ENCODE results near the gene ADAMTS2.

Gene ADAMTS2

DNA sequence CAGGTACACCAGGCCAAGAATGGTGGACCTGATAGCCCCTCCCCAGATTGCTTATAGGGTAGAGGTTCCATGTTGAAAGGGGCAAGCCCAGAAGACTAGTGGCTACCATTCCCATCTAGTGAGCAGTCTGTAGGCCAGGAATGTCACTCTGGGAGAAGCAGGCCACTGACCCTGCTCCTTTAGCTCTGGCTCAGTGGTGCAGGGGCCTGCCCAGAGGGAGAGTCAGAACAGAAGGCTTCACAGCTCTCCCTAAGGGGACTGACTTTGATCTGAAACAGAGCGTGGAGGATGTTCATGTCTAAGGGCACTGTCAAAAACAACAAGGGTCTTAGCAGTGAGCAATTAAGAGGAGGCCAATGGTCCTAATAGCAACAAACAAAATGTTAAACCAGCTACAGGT, 203.4 kb downstream of the ADAMTS2 start:
- POLR2A ChIA-PET, result interaction anchor here (0.6 kb wide), 1 partner anchor 364 kb away, joined by 4 read pairs; no protein-coding TSS in a partner anchor
- CTCF ChIA-PET, result no interaction called here
- DNase-seq (ENCODE audit: extremely low spot score), result no peak
- TF ChIP-seq, protein P1, sequence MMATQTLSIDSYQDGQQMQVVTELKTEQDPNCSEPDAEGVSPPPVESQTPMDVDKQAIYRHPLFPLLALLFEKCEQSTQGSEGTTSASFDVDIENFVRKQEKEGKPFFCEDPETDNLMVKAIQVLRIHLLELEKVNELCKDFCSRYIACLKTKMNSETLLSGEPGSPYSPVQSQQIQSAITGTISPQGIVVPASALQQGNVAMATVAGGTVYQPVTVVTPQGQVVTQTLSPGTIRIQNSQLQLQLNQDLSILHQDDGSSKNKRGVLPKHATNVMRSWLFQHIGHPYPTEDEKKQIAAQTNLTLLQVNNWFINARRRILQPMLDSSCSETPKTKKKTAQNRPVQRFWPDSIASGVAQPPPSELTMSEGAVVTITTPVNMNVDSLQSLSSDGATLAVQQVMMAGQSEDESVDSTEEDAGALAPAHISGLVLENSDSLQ (IDR thresholded peaks at IDR 0.05), result no peak
- TF ChIP-seq ZNF384 (IDR thresholded peaks at IDR 0.05) (no peak), LEF1 (IDR thresholded peaks at IDR 0.05; ENCODE audit: borderline replicate concordance) (no peak), BHLHE40 (IDR thresholded peaks at IDR 0.05; ENCODE audit: borderline replicate concordance) (no peak), FOXM1 (IDR thresholded peaks at IDR 0.05; ENCODE audit: borderline replicate concordance) (no peak), ELF4 (IDR thresholded peaks at IDR 0.05) (no peak), FOXK2 (IDR thresholded peaks at IDR 0.05) (no peak)

DNA sequence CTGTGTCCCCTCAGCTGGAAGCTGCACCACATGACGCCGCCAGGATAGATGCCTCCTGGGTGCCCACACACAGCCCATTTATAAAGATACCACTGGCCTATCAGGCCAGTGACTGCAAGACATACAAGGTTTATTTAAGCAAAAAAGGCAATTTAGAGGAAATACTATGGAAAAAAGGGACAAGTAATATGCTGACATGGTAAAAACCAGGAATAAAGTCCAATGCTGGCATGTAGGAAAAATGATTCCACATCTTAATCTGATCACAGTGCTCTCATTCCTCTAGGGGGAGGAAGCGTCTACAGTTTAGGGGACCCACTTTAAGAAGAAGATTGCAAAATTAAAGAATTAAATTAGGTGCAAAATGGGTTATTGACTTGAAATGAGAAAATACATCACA, 205.0 kb downstream of the ADAMTS2 start:
- CTCF ChIA-PET, result no interaction called here
- no peak for TF ChIP-seq FOXK2 (IDR thresholded peaks at IDR 0.05)
- no peak for TF ChIP-seq TARDBP (IDR thresholded peaks at IDR 0.05)
- no peak for TF ChIP-seq FOXM1 (IDR thresholded peaks at IDR 0.05; ENCODE audit: borderline replicate concordance)
- no peak for TF ChIP-seq CTBP1 (IDR thresholded peaks at IDR 0.05; ENCODE audit: borderline replicate concordance)
- TF ChIP-seq NFRKB (IDR thresholded peaks at IDR 0.05), result no peak
- TF ChIP-seq SUZ12 (IDR thresholded peaks at IDR 0.05), result no peak
- TF ChIP-seq, protein P1 (IDR thresholded peaks at IDR 0.05), result no peak
- no peak for TF ChIP-seq ZNF384 (IDR thresholded peaks at IDR 0.05)
- TF ChIP-seq ARNT (IDR thresholded peaks at IDR 0.05), result no peak
- no peak for TF ChIP-seq FOXA1 (IDR thresholded peaks at IDR 0.05)
- no peak for TF ChIP-seq SP1 (IDR thresholded peaks at IDR 0.05)
- TF ChIP-seq LEF1 (IDR thresholded peaks at IDR 0.05; ENCODE audit: borderline replicate concordance), result no peak
- TF ChIP-seq ELF4 (IDR thresholded peaks at IDR 0.05), result no peak
- no peak for DNase-seq (ENCODE audit: extremely low spot score)
- POLR2A ChIA-PET, result no interaction called here

DNA sequence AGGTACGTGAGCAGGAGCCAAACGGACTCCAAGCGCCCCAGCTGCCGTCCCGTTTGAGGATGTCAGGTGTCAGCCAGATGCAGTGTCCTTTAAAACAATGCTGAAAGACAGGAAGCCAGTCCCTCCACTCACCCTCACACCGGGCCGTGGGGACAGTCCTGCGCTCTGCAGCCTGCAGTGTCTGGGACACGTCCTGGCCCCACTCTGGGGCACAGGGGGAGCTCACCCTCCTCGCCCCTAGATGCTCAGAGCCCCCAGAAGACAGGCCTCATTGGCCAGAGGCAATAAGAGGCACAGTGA, 205.4 kb downstream of the ADAMTS2 start:
- TF ChIP-seq SUZ12 (IDR thresholded peaks at IDR 0.05), result no peak
- TF ChIP-seq TARDBP (IDR thresholded peaks at IDR 0.05), result no peak
- TF ChIP-seq FOXA1 (IDR thresholded peaks at IDR 0.05), result no peak
- TF ChIP-seq ZNF384 (IDR thresholded peaks at IDR 0.05), result no peak
- no peak for TF ChIP-seq L3MBTL2 (conservative IDR thresholded peaks at IDR 0.05)
- no peak for TF ChIP-seq HDGF (IDR thresholded peaks at IDR 0.05; ENCODE audit: borderline replicate concordance)
- TF ChIP-seq ARNT (IDR thresholded peaks at IDR 0.05), result no peak
- no peak for TF ChIP-seq LEF1 (IDR thresholded peaks at IDR 0.05; ENCODE audit: borderline replicate concordance)
- TF ChIP-seq FOXK2 (IDR thresholded peaks at IDR 0.05), result no peak
- TF ChIP-seq ELF4 (IDR thresholded peaks at IDR 0.05), result no peak
- no peak for TF ChIP-seq BHLHE40 (IDR thresholded peaks at IDR 0.05; ENCODE audit: borderline replicate concordance)
- TF ChIP-seq SP1 (IDR thresholded peaks at IDR 0.05), result no peak
- TF ChIP-seq, protein P1 (IDR thresholded peaks at IDR 0.05), result no peak
- ChIA-PET CTCF (no interaction called here), POLR2A (no interaction called here)
- DNase-seq (ENCODE audit: extremely low spot score), result no peak

DNA sequence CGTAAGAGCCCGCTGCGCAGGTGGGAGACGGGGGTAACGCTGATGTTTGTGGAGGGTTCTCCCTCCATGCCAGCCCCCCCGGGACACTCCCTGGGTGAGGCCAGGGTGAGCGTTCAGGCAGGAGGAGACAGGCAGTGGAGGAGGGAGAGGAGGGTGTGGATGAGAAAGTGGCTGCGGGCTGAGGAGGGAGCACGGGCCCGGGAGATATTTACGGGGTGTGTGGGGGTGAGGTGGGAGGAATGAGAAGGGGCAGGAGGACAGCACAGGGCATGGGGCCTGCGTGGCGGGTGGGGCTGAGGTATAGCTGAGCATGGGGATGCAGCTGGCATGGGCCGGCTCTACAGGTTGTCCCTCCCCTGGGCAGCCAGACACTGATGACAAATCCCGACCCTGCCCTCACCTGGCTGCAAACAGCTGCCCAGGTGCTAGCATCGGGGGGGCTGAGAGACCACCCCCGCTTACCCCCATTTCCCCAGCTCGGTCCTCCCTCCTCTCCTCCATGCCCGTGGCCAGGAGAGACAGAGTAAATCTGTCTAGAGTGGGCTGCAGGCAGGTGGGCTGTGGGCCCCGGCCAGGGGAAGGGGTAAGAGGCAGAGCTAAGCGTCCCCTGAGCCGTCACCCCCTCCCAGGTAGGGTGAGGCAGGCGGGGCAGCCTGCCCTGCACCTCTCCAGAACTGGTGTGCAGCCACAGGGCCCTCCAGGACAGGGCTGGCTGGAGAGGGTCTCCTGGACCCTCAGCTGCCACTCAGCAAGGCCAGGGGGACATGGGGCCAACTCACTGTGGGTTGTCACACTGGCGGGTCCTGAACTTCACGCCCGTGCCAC, 205.9 kb downstream of the ADAMTS2 start:
- ChIA-PET POLR2A (no interaction called here), CTCF (interaction anchor here (0.6 kb wide), 1 partner anchor 103 kb away, joined by 3 read pairs; no protein-coding TSS in a partner anchor)
- no peak for DNase-seq (ENCODE audit: extremely low spot score)
- TF ChIP-seq ARNT (IDR thresholded peaks at IDR 0.05) (no peak), FOXA1 (IDR thresholded peaks at IDR 0.05) (no peak), SUZ12 (IDR thresholded peaks at IDR 0.05) (no peak), TARDBP (IDR thresholded peaks at IDR 0.05) (no peak), BHLHE40 (IDR thresholded peaks at IDR 0.05; ENCODE audit: borderline replicate concordance) (no peak), ELF4 (IDR thresholded peaks at IDR 0.05) (no peak), FOXK2 (IDR thresholded peaks at IDR 0.05) (no peak), ZNF384 (IDR thresholded peaks at IDR 0.05) (no peak), HDGF (IDR thresholded peaks at IDR 0.05; ENCODE audit: borderline replicate concordance) (no peak), FOXM1 (IDR thresholded peaks at IDR 0.05; ENCODE audit: borderline replicate concordance) (no peak), LEF1 (IDR thresholded peaks at IDR 0.05; ENCODE audit: borderline replicate concordance) (no peak), L3MBTL2 (conservative IDR thresholded peaks at IDR 0.05) (no peak), NFRKB (IDR thresholded peaks at IDR 0.05) (no peak), SP1 (IDR thresholded peaks at IDR 0.05) (no peak), CTBP1 (IDR thresholded peaks at IDR 0.05; ENCODE audit: borderline replicate concordance) (no peak)
- TF ChIP-seq, protein P1 (IDR thresholded peaks at IDR 0.05), result no peak

DNA sequence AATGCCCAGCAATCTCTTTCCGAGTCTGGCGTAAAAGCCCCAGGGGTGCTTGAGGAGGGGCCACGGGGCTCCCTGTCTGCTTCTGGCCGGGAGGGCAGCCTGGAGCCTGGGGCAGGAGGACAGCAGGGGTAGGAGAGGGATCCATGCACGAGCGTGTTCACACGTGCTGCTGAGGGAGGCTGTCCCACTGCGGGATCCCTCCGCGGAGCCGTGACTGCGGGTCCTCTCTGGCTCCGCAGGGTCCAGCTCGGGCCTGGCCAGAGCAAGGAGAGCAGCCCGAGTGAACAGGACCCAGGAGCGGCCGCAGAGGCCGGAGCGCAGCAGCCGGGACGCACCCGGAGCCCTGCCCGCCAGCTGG, 206.7 kb downstream of the ADAMTS2 start:
- ChIA-PET CTCF (no interaction called here), POLR2A (no interaction called here)
- DNase-seq (ENCODE audit: extremely low spot score), result no peak
- TF ChIP-seq ELF4 (IDR thresholded peaks at IDR 0.05) (no peak), SUZ12 (IDR thresholded peaks at IDR 0.05) (no peak), HDGF (IDR thresholded peaks at IDR 0.05; ENCODE audit: borderline replicate concordance) (no peak), CTBP1 (IDR thresholded peaks at IDR 0.05; ENCODE audit: borderline replicate concordance) (no peak), FOXM1 (IDR thresholded peaks at IDR 0.05; ENCODE audit: borderline replicate concordance) (no peak), ARNT (IDR thresholded peaks at IDR 0.05) (no peak), NFRKB (IDR thresholded peaks at IDR 0.05) (no peak), TARDBP (IDR thresholded peaks at IDR 0.05) (no peak), ZNF384 (IDR thresholded peaks at IDR 0.05) (no peak), LEF1 (IDR thresholded peaks at IDR 0.05; ENCODE audit: borderline replicate concordance) (no peak), FOXK2 (IDR thresholded peaks at IDR 0.05) (no peak), BHLHE40 (IDR thresholded peaks at IDR 0.05; ENCODE audit: borderline replicate concordance) (no peak), FOXA1 (IDR thresholded peaks at IDR 0.05) (no peak), L3MBTL2 (conservative IDR thresholded peaks at IDR 0.05) (no peak), SP1 (IDR thresholded peaks at IDR 0.05) (no peak)
- TF ChIP-seq, protein P1 (IDR thresholded peaks at IDR 0.05), result no peak
